A549 (cell line): ENCODE results near the gene BMAL1.

ENCODE experiments used
- BHLHE40 ChIP-seq: IDR thresholded peaks from 2 replicates; pipeline ENCODE4 v1.6.1; 2012; ENCODE audit warnings: low read depth, low read length, inconsistent platforms
- CBX2 ChIP-seq: fragments of 200-600 bp; sonication (generic); IDR thresholded peaks from 2 replicates; pipeline ENCODE4 v1.6.1; 2016; ENCODE audit warnings: low read depth, mild to moderate bottlenecking, borderline replicate concordance
- CHD4 ChIP-seq: fragments of 200-600 bp; sonication (generic); IDR thresholded peaks from 2 replicates; pipeline ENCODE4 v1.6.1; 2016; ENCODE audit warnings: antibody characterized with exemption, mild to moderate bottlenecking, borderline replicate concordance
- EHMT2 ChIP-seq: fragments of 200-600 bp; sonication (generic); IDR thresholded peaks from 2 replicates; pipeline ENCODE4 v1.6.1; 2016; ENCODE audit warnings: antibody characterized with exemption, low read depth, mild to moderate bottlenecking, moderate library complexity
- FOSL2 ChIP-seq, 2 experiments: fragments of 450-650 bp in 1 of 2; fragments of >200 bp in 1 of 2; sonication (Bioruptor Twin) in 1 of 2; formaldehyde crosslinking; IDR thresholded peaks; 2 replicates each; pipeline versions ENCODE4 v1.5.0 to v1.6.1; 2016 to 2020; ENCODE audit warnings: mild to moderate bottlenecking in 1 of 2, moderate library complexity in 1 of 2
- HOXA7 ChIP-seq: fragments of 250-450 bp; sonication (Bioruptor Pico); IDR thresholded peaks from 2 replicates; pipeline ENCODE4 v1.5.0; 2020; ENCODE audit warnings: mild to moderate bottlenecking, moderate library complexity
- HOXB13 ChIP-seq: fragments of 250-450 bp; sonication (Bioruptor Pico); IDR thresholded peaks from 2 replicates; pipeline ENCODE4 v1.5.0; 2020; ENCODE audit warnings: low read depth, mild to moderate bottlenecking, moderate library complexity
- JUN ChIP-seq, 2 experiments: fragments of >200 bp; sonication (Bioruptor Twin); formaldehyde crosslinking; IDR thresholded peaks; 2 replicates in 1 of 2; 3 replicates in 1 of 2; pipeline ENCODE4 v1.6.1; 2016 to 2017
- MAFK ChIP-seq: fragments of 450-650 bp; IDR thresholded peaks from 2 replicates; pipeline ENCODE4 v1.6.1; 2014; ENCODE audit not compliant: partially characterized antibody
- MAX ChIP-seq: IDR thresholded peaks from 2 replicates; pipeline ENCODE4 v1.6.1; 2012
- MAZ ChIP-seq: fragments of 150-350 bp; IDR thresholded peaks from 2 replicates; pipeline ENCODE4 v1.6.1; 2014; ENCODE audit warnings: antibody characterized with exemption, low read depth, low read length, borderline replicate concordance
- POLR2A ChIP-seq: IDR thresholded peaks from 2 replicates; pipeline ENCODE4 v1.6.1; 2012; ENCODE audit warnings: mild to moderate bottlenecking, low read length
- REST ChIP-seq: fragments of 200-600 bp; sonication (generic); IDR thresholded peaks from 2 replicates; pipeline ENCODE4 v1.6.1; 2016; ENCODE audit warnings: antibody characterized with exemption, mild to moderate bottlenecking, moderate library complexity
- TF ChIP-seq, protein P1 (sequence below): fragments of >200 bp; sonication (Bioruptor Twin); formaldehyde crosslinking; IDR thresholded peaks from 3 replicates; pipeline ENCODE4 v1.5.1; 2016

DNA sequence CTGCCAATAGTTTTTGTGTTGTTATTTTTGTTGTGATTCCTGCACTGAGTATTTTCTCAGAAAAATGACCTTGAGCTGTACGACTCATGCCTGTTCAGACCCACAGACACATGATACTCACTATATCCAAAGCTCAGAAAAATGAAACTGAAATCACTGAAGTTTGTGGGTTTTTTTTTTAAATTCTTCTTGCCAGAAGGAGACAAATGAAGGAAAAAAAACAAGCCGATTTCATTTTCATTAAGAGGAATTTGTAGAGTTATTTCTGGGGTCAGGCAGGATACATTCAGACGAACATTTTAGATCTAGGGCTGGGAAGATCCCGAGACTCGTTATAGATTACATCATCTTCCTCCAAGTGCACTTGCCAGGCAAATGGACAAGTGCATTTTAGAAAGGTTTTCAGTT, 60.4 kb downstream of the BMAL1 start:
- TF ChIP-seq, protein P1, sequence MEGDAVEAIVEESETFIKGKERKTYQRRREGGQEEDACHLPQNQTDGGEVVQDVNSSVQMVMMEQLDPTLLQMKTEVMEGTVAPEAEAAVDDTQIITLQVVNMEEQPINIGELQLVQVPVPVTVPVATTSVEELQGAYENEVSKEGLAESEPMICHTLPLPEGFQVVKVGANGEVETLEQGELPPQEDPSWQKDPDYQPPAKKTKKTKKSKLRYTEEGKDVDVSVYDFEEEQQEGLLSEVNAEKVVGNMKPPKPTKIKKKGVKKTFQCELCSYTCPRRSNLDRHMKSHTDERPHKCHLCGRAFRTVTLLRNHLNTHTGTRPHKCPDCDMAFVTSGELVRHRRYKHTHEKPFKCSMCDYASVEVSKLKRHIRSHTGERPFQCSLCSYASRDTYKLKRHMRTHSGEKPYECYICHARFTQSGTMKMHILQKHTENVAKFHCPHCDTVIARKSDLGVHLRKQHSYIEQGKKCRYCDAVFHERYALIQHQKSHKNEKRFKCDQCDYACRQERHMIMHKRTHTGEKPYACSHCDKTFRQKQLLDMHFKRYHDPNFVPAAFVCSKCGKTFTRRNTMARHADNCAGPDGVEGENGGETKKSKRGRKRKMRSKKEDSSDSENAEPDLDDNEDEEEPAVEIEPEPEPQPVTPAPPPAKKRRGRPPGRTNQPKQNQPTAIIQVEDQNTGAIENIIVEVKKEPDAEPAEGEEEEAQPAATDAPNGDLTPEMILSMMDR: no peak
- TF ChIP-seq CHD4 (no peak), MAZ (no peak), EHMT2 (no peak), POLR2A (no peak), FOSL2 (IDR thresholded peaks at IDR 0.05) (no peak), FOSL2 (CRISPR knock-in tag; IDR thresholded peaks at IDR 0.05) (no peak), MAFK (no peak), REST (no peak), HOXA7 (CRISPR knock-in tag) (no peak), CBX2 (no peak), MAX (no peak), HOXB13 (CRISPR knock-in tag) (no peak), BHLHE40 (no peak), JUN (IDR thresholded peaks at IDR 0.05) (no peak; a peak in 2 of 5 replicates)
